Gastrocnemius medialis (tissue), 4 donors: ENCODE results near the gene PECR. TPM values are rescaled to one million over a fixed set of nuclear protein-coding genes. Genes with fewer than 3 reads are reported as not detected.
"Not testable (repeated sequence)": the region's sequence is repeated elsewhere in the genome, so short reads cannot be mapped to it uniquely, and the experiment has no call there.

Source experiments
- ATAC-seq, 2 donors: fragments of 150-250 bp; one replicate each; pipeline ENCODE4 v1.9.1; 2016
- DNase-seq, 2 donors: peaks; one replicate each; pipeline ENCODE4 v3.0.0-alpha.2; 2019
- H3K27ac ChIP-seq, 4 donors: fragments of 200-600 bp; sonication (generic); 1 replicate in 1 of 4; 2 replicates in 3 of 4; pipeline ENCODE4 v1.5.1; 2016 to 2018; ENCODE audit warnings: mild to moderate bottlenecking in 2 of 4, moderate library complexity in 1 of 4
- H3K27me3 ChIP-seq, 3 donors: fragments of 200-600 bp; sonication (generic) in 2 of 3; 1 replicate in 1 of 3; 2 replicates in 2 of 3; pipeline versions ENCODE4 v1.5.1 to v1.6.0; 2016 to 2019; ENCODE audit warnings: mild to moderate bottlenecking in 1 of 3, moderate library complexity in 1 of 3
- H3K36me3 ChIP-seq, 2 donors: fragments of 200-600 bp; sonication (generic) in 1 of 2; one replicate each; pipeline ENCODE4 v1.5.1; 2017 to 2018
- H3K4me1 ChIP-seq, 2 donors: fragments of 200-600 bp; sonication (generic) in 1 of 2; one replicate each; pipeline ENCODE4 v1.5.1; 2016 to 2017; ENCODE audit warnings: mild to moderate bottlenecking in 2 of 2
- H3K4me3 ChIP-seq, 4 donors: fragments of 200-600 bp; sonication (generic) in 3 of 4; 1 replicate in 1 of 4; 2 replicates in 3 of 4; pipeline ENCODE4 v1.5.1; 2016 to 2019; ENCODE audit warnings: mild to moderate bottlenecking in 2 of 4
- H3K9me3 ChIP-seq, 3 donors: fragments of 200-600 bp; sonication (generic) in 2 of 3; 1 replicate in 1 of 3; 2 replicates in 2 of 3; pipeline ENCODE4 v1.5.1; 2016 to 2019
- CTCF ChIP-seq, 5 experiments: fragments of 450-650 bp in 3 of 5; fragments of 200-600 bp in 2 of 5; sonication (generic) in 2 of 5; IDR thresholded peaks in 4 of 5; conservative IDR thresholded peaks in 1 of 5; 1 replicate in 4 of 5; 2 replicates in 1 of 5; pipeline ENCODE4 v1.5.1; 2016 to 2019; ENCODE audit warnings: antibody characterized with exemption in 5 of 5, mild to moderate bottlenecking in 3 of 5, moderate library complexity in 3 of 5
- POLR2A ChIP-seq, 2 donors: fragments of 450-650 bp; IDR thresholded peaks; one replicate each; pipeline ENCODE4 v1.6.1; 2017; ENCODE audit warnings: antibody characterized with exemption in 2 of 2, mild to moderate bottlenecking in 2 of 2, moderate library complexity in 2 of 2
- in situ Hi-C, 4 donors: fragments of 200-750 bp; cut with MboI; loops; one replicate each; pipeline versions ENCODE4 v1.15.0 to v1.8.0; 2017; ENCODE audit warnings: low sequenced_read_pairs in 4 of 4
- intact Hi-C: fragments of 100-400 bp; cut with DNase I; formaldehyde crosslinking; loops from one replicate; pipeline ENCODE4 v1.15.1; 2023; ENCODE audit warnings: low total_unique reads
- total RNA-seq, 4 donors: library from RNA; depleted of rRNA; stranded (reverse); fragments of >200 nt; gene quantifications; one replicate each; pipeline versions ENCODE4 v1.1.0 to v1.2.3, GENCODE V29; 2016

The PECR gene
- total RNA-seq, 4 donors from 2014 or later: 0.42 to 7.5 (median 1.5) TPM

GRCh38 chr2:215994911-215995310, 86.7 kb downstream of the PECR start:
- in situ Hi-C loops (no loop called here), intact Hi-C loops (no loop called here)
- H3K27me3 ChIP-seq: no peaks in the 10 kb centered on the region
- DNase-seq: no peak
- no peak for ATAC-seq
- no peaks in the 10 kb centered on the region for H3K36me3 ChIP-seq
- H3K9me3 ChIP-seq: no peaks in the 10 kb centered on the region
- no peak for TF ChIP-seq POLR2A (IDR thresholded peaks at IDR 0.05)
- TF ChIP-seq CTCF (IDR thresholded peaks at IDR 0.05 in 4 of 5, conservative IDR thresholded peaks at IDR 0.05 in 1 of 5): no peak
- H3K4me3 ChIP-seq: no peak overlapping the region
- H3K4me1 ChIP-seq: no peaks in the 10 kb centered on the region
- H3K27ac ChIP-seq: no peak overlapping the region

GRCh38 chr2:215988556-215989207, 92.9 kb downstream of the PECR start:
- H3K9me3 ChIP-seq, intact Hi-C loops, H3K36me3 ChIP-seq, ATAC-seq, in situ Hi-C loops, DNase-seq, H3K4me1 ChIP-seq, H3K4me3 ChIP-seq, H3K27ac ChIP-seq, H3K27me3 ChIP-seq: not testable (repeated sequence)

Other genes starting within 250 kb of the PECR start
- under 1 TPM in 2 of 4 donors, not detected in 2; 0.36 to 0.40 TPM for gene MREG, start 68.3 kb downstream of the PECR start, total RNA-seq
- gene TMEM169, start 110 bp upstream of the PECR start, total RNA-seq: not detected
- 100 to 1,000 TPM; 131 to 157 (median 141) TPM for gene XRCC5, start 27.5 kb upstream of the PECR start, total RNA-seq